Measurements from ENCODE around the gene LRRC7.

DNA sequence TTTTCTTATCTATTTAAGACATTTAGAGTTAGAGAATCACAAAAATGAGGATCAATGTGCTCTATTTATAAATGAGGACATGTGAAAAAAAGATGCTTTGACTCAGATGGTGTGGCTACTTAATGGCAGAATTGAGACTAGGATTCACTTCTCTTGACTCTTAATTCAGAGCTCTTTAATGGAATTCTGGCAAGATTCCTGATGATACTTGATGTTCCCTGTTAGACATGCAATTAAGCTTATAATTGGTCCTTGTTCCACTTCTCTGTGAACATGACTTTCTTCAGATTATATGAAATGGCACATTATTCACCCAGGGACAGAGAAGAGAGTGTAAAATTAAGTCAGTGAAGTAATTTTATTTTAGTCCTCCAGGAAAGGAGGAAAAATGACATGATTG, 165.3 kb downstream of the LRRC7 start:
- TF ChIP-seq POLR2AphosphoS5 (IDR thresholded peaks at IDR 0.05) (no peak), CTCF (IDR thresholded peaks at IDR 0.05) (no peak), POLR2A (IDR thresholded peaks at IDR 0.05) (no peak)

All from prostate gland (tissue), 2 donors.